Measurements from ENCODE around the gene CA12.

GRCh38 chr15:63367900-63368299 is 13.7 kb downstream of the CA12 start:
- TF ChIP-seq POLR2A (IDR thresholded peaks at IDR 0.05) = no peak
- no peak for TF ChIP-seq CTCF (IDR thresholded peaks at IDR 0.05)

Measured in Peyer's patch (tissue), 4 donors.